ENCODE data around the gene ATXN3L. TPM values are rescaled to one million over a fixed set of nuclear protein-coding genes. Genes with fewer than 3 reads are reported as not detected.

ATXN3L gene
- total and polyA plus RNA-seq, 10 of the 15 experiments (the other 5 are each of a cell fraction or from before 2014, with no cell fraction given), result not detected

GRCh38 chrX:13268874-13269273, 51.0 kb downstream of the ATXN3L start (continued):
- TF ChIP-seq PBX3 (IDR thresholded peaks at IDR 0.05; ENCODE audit: insufficient replicate concordance, low read depth, low read length) (no peak), SPI1 (IDR thresholded peaks at IDR 0.05; ENCODE audit: borderline replicate concordance, insufficient read depth, low read depth, low read length) (no peak), NFIC (IDR thresholded peaks at IDR 0.05; ENCODE audit: low read depth, low read length) (no peak)

Other genes with a start within 250 kb of the ATXN3L start
- gene EGFL6, start 249.5 kb upstream of the ATXN3L start, total RNA-seq (2014; rRNA removed), result not detected in 2 replicates
- not detected in 2 replicates for gene EGFL6, start 249.5 kb upstream of the ATXN3L start, total RNA-seq (2014; rRNA removed; fragmentation: Illumina TruSeq; extraction: Trizol)
- not detected in 2 replicates for gene EGFL6, start 249.5 kb upstream of the ATXN3L start, total RNA-seq (2021)
- gene EGFL6, start 249.5 kb upstream of the ATXN3L start, polyA plus RNA-seq (2011; rRNA removed), result 0.03 and 0.14 TPM in 2 replicates
- not detected in 2 replicates for gene EGFL6, start 249.5 kb upstream of the ATXN3L start, polyA plus RNA-seq (2014; fragmentation: Illumina TruSeq; extraction: Trizol)
- gene EGFL6, start 249.5 kb upstream of the ATXN3L start, polyA plus RNA-seq (2014; fragmentation: Nextera tagmentation; extraction: Ambion mirVana), result not detected
- not detected in 2 replicates for gene EGFL6, start 249.5 kb upstream of the ATXN3L start, polyA plus RNA-seq (2014; rRNA removed)
- gene EGFL6, start 249.5 kb upstream of the ATXN3L start, polyA plus RNA-seq (2016; fragmentation: Nextera tagmentation; extraction: Ambion mirVana), result not detected